GM19438 (cell line): ENCODE results near the gene ARHGEF4.

ENCODE experiments used
- ATAC-seq: cut with Tn5 transposase; IDR thresholded peaks from one replicate; pipeline ENCODE4 v1.9.1; 2021; ENCODE audit warnings: low read depth; ENCODE audit not compliant: unreplicated experiment

ARHGEF4 gene

DNA sequence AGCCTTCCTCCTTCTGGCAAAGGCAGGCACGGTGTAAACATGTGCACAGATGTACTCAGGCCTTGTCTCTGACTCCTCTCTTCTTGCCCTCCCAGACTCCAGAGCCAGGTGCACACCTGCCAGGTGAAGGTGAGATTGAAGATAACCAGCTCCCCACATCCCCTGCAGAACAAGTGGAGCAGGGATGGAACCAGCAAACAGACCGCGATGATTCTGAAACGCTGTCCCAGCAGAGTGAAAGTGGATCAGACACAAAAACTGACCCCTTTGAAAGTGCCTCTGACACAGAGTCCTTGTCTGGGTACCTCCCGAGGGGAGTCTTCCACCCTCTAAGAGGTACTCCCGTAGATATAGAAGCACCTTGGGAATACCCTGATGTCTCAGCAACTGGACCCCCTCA is 77.2 kb downstream of the ARHGEF4 start:
- ATAC-seq, result no peak

GRCh38 chr2:130915149-130915548 is 78.4 kb downstream of the ARHGEF4 start:
- no peak for ATAC-seq

GRCh38 chr2:130915595-130916437 is 79.1 kb downstream of the ARHGEF4 start:
- no peak for ATAC-seq

- no peak for ATAC-seq
These were observed 79.7 kb downstream of the ARHGEF4 start for GRCh38 chr2:130916438-130916705.

- ATAC-seq, result no peak
These were observed 80.4 kb downstream of the ARHGEF4 start for GRCh38 chr2:130917006-130917688.

GRCh38 chr2:130918393-130918792 is 81.7 kb downstream of the ARHGEF4 start:
- ATAC-seq, result no peak

GRCh38 chr2:130920415-130921163 is 83.9 kb downstream of the ARHGEF4 start:
- no peak for ATAC-seq

DNA sequence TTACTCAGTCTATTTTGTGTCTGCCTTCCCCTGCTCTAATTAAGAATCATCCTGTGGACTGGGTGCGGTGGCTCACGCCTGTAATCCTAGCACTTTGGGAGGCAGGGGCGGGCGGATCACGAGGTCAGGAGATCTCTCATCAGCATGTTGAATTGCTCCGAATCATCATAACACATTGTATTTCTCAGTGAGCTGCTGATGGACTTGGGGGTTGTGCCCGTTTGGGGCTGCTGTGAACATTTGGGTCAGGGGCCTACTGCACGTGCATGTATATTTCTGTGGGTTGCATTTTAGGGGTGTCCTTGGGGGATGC is 84.4 kb downstream of the ARHGEF4 start:
- ATAC-seq, result no peak

DNA sequence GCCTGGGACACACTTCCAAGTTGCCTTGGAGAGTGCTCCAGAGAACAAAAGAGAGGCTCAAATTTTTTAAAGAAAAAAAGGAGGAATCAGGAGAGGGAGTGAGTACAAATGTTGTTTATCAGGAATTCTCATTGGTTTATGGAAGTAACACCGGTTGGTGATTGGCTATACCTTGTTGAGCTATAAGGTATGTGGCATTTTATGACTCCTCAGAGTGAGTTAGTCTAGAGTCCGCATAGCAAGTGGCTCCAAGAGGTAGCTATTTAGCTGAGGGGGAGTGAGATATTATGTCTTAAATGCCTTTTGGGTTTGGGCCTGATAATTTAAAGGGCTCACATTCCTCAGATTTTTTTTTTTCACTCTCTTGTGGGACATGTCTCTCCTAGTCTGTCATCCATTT is 85.7 kb downstream of the ARHGEF4 start:
- ATAC-seq, result no peak

DNA sequence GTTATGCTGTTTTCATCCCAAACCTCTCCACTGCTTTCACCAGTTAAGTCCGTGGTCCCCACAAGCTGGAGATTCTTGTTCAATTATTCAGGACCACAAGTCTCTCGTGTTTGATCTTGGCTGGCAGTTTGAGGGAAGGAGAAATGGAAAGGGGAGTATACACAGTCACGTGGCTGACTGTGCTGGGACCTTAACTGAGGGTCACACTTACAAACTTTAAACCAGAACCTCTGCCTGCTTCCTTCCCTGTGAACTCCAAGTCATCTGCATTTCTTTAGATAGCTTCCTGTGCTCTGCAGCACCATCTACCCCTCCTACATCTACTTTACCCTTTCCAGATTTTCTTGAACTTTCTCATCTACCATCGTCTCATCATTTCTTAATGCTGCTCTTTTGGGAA is 91.7 kb downstream of the ARHGEF4 start:
- ATAC-seq, result no peak

GRCh38 chr2:130930740-130931659 is 94.3 kb downstream of the ARHGEF4 start:
- no peak for ATAC-seq

GRCh38 chr2:130933501-130933900 is 96.8 kb downstream of the ARHGEF4 start:
- no peak for ATAC-seq

DNA sequence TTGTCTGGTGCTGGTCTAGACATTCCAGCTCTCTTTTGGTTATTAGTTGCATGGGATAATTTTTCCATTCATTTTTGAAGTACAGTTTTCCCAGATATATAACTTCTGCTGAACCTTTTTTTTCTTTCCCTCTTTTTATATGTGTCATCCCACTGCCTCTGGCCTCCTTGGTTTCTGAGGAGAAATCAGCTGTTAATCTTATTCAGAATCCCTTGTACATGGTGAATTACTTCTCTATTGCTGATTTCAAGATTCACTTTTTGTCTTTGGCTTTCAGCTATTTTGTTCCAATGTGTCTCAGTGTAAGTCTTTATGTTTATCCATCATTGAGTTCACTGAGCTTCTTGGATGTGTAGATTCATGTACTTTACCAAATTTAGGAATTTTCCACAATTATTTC is 99.7 kb downstream of the ARHGEF4 start:
- no peak for ATAC-seq

GRCh38 chr2:130947967-130948366 is 111.3 kb downstream of the ARHGEF4 start:
- ATAC-seq, result no peak

DNA sequence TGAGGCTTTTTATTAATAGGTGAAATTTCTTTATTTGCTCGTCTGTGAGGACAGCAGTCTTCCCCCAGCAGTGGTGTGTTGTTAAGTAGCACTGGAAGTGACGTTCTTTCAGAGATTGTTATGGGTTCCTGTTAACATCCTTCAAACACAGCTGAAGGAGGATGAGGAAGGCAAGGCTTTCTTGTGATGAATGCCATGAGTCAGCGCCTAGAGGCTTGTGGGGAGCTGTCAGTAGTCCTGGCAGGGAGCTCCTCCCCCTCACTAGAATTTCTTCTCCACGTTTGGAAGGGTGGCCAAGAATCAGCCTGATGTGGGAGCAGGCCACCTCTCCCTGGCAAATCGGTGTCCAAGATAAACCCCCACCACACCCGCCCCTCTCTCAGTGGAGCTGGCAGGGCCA is 113.2 kb downstream of the ARHGEF4 start:
- no peak for ATAC-seq

GRCh38 chr2:130951018-130951417 is 114.3 kb downstream of the ARHGEF4 start:
- peak; percentile 77 for ATAC-seq

DNA sequence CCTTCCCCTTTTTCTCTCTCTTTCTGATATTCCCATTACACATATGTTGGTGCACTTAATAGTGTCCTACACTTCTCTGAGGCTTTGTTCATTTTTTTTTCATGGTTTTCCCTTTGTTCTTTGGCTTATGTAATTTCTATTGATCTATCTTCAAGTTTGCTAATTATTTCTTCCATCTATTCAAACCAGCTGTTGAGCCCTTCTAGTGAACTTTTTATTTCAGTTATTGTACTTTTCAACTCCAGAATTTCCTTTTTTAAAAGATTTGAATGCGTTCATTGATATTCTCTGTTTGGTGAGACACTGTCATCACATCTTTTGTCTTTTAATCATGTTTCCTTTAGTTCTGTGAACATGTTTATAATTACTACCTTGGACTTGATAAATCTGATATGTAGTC is 118.2 kb downstream of the ARHGEF4 start:
- ATAC-seq, result no peak

- no peak for ATAC-seq
These were observed 121.2 kb downstream of the ARHGEF4 start for GRCh38 chr2:130957915-130958314.

- ATAC-seq, result no peak
These were observed 126.6 kb downstream of the ARHGEF4 start for GRCh38 chr2:130963196-130963848.
